Measurements from ENCODE around the gene FGF23.
"Not testable (repeated sequence)": the region's sequence is repeated elsewhere in the genome, so short reads cannot be mapped to it uniquely, and the experiment has no call there.

Gene FGF23

GRCh38 chr12:4412465-4412864, 33.0 kb upstream of the FGF23 start:
- no peak for DNase-seq (ENCODE audit: insufficient read length, low spot score)
- TF ChIP-seq TAF1 (IDR thresholded peaks at IDR 0.05; ENCODE audit: low read depth, low read length) (no peak), POLR2AphosphoS5 (IDR thresholded peaks at IDR 0.05; ENCODE audit: low read depth, low read length) (no peak), POLR2A (IDR thresholded peaks at IDR 0.05; ENCODE audit: low read depth, low read length) (no peak), POU2F2 (IDR thresholded peaks at IDR 0.05; ENCODE audit: low read depth, low read length) (no peak), SPI1 (IDR thresholded peaks at IDR 0.05; ENCODE audit: low read depth, low read length) (no peak), PAX5 (IDR thresholded peaks at IDR 0.05; ENCODE audit: insufficient read depth, low read length, severe bottlenecking) (no peak)
- FAIRE-seq: no peak

- FAIRE-seq: no peak
- no peak for DNase-seq (ENCODE audit: insufficient read length, low spot score)
- TF ChIP-seq SPI1 (IDR thresholded peaks at IDR 0.05; ENCODE audit: low read depth, low read length): no peak
- TF ChIP-seq POU2F2 (IDR thresholded peaks at IDR 0.05; ENCODE audit: low read depth, low read length): no peak
Observed at GRCh38 chr12:4412056-4412455, 32.5 kb upstream of the FGF23 start.

- no peak for FAIRE-seq
- no peak for DNase-seq (ENCODE audit: insufficient read length, low spot score)
- TF ChIP-seq PAX5 (IDR thresholded peaks at IDR 0.05; ENCODE audit: insufficient read depth, low read length, severe bottlenecking): no peak
- TF ChIP-seq POU2F2 (IDR thresholded peaks at IDR 0.05; ENCODE audit: low read depth, low read length): no peak
- TF ChIP-seq SPI1 (IDR thresholded peaks at IDR 0.05; ENCODE audit: low read depth, low read length): no peak
- no peak for TF ChIP-seq POLR2AphosphoS5 (IDR thresholded peaks at IDR 0.05; ENCODE audit: low read depth, low read length)
- no peak for TF ChIP-seq TAF1 (IDR thresholded peaks at IDR 0.05; ENCODE audit: low read depth, low read length)
- TF ChIP-seq POLR2A (IDR thresholded peaks at IDR 0.05; ENCODE audit: low read depth, low read length): no peak
Observed at GRCh38 chr12:4407136-4407535, 27.6 kb upstream of the FGF23 start.

GRCh38 chr12:4404877-4405637, 25.5 kb upstream of the FGF23 start:
- FAIRE-seq; DNase-seq (ENCODE audit: insufficient read length, low spot score): not testable (repeated sequence)

- FAIRE-seq (no peak), DNase-seq (ENCODE audit: insufficient read length, low spot score) (no peak)
- TF ChIP-seq SPI1 (IDR thresholded peaks at IDR 0.05; ENCODE audit: low read depth, low read length) (no peak), TAF1 (IDR thresholded peaks at IDR 0.05; ENCODE audit: low read depth, low read length) (no peak), POU2F2 (IDR thresholded peaks at IDR 0.05; ENCODE audit: low read depth, low read length) (no peak), POLR2A (IDR thresholded peaks at IDR 0.05; ENCODE audit: low read depth, low read length) (no peak), PAX5 (IDR thresholded peaks at IDR 0.05; ENCODE audit: insufficient read depth, low read length, severe bottlenecking) (no peak), POLR2AphosphoS5 (IDR thresholded peaks at IDR 0.05; ENCODE audit: low read depth, low read length) (no peak)
Observed at GRCh38 chr12:4402996-4403395, 23.5 kb upstream of the FGF23 start.

- DNase-seq (ENCODE audit: insufficient read length, low spot score): no peak
- FAIRE-seq: no peak
- TF ChIP-seq SPI1 (IDR thresholded peaks at IDR 0.05; ENCODE audit: low read depth, low read length) (no peak), TAF1 (IDR thresholded peaks at IDR 0.05; ENCODE audit: low read depth, low read length) (no peak), PAX5 (IDR thresholded peaks at IDR 0.05; ENCODE audit: insufficient read depth, low read length, severe bottlenecking) (no peak), POU2F2 (IDR thresholded peaks at IDR 0.05; ENCODE audit: low read depth, low read length) (no peak), POLR2A (IDR thresholded peaks at IDR 0.05; ENCODE audit: low read depth, low read length) (no peak), POLR2AphosphoS5 (IDR thresholded peaks at IDR 0.05; ENCODE audit: low read depth, low read length) (no peak)
Observed at GRCh38 chr12:4401117-4401516, 21.6 kb upstream of the FGF23 start.

GRCh38 chr12:4395818-4396217, 16.3 kb upstream of the FGF23 start:
- no peak for FAIRE-seq
- TF ChIP-seq PAX5 (IDR thresholded peaks at IDR 0.05; ENCODE audit: insufficient read depth, low read length, severe bottlenecking) (no peak), TAF1 (IDR thresholded peaks at IDR 0.05; ENCODE audit: low read depth, low read length) (no peak), POLR2AphosphoS5 (IDR thresholded peaks at IDR 0.05; ENCODE audit: low read depth, low read length) (no peak), POLR2A (IDR thresholded peaks at IDR 0.05; ENCODE audit: low read depth, low read length) (no peak), SPI1 (IDR thresholded peaks at IDR 0.05; ENCODE audit: low read depth, low read length) (no peak), POU2F2 (IDR thresholded peaks at IDR 0.05; ENCODE audit: low read depth, low read length) (no peak)

GRCh38 chr12:4393211-4393610, 13.7 kb upstream of the FGF23 start:
- DNase-seq (ENCODE audit: insufficient read length, low spot score) (no peak), FAIRE-seq (no peak)
- TF ChIP-seq SPI1 (IDR thresholded peaks at IDR 0.05; ENCODE audit: low read depth, low read length) (no peak), POU2F2 (IDR thresholded peaks at IDR 0.05; ENCODE audit: low read depth, low read length) (no peak), PAX5 (IDR thresholded peaks at IDR 0.05; ENCODE audit: insufficient read depth, low read length, severe bottlenecking) (no peak), TAF1 (IDR thresholded peaks at IDR 0.05; ENCODE audit: low read depth, low read length) (no peak), POLR2A (IDR thresholded peaks at IDR 0.05; ENCODE audit: low read depth, low read length) (no peak), POLR2AphosphoS5 (IDR thresholded peaks at IDR 0.05; ENCODE audit: low read depth, low read length) (no peak)

More at GRCh38 chr12:4395818-4396217, 16.3 kb upstream of the FGF23 start:
- DNase-seq (ENCODE audit: insufficient read length, low spot score): no peak

GRCh38 chr12:4392223-4392742, 12.8 kb upstream of the FGF23 start:
- FAIRE-seq (no peak), DNase-seq (ENCODE audit: insufficient read length, low spot score) (no peak)
- no peak for TF ChIP-seq TAF1 (IDR thresholded peaks at IDR 0.05; ENCODE audit: low read depth, low read length)

GRCh38 chr12:4388662-4389061, 9.2 kb upstream of the FGF23 start:
- FAIRE-seq: no peak

More at GRCh38 chr12:4388662-4389061, 9.2 kb upstream of the FGF23 start:
- no peak for TF ChIP-seq SPI1 (IDR thresholded peaks at IDR 0.05; ENCODE audit: low read depth, low read length)
- no peak for TF ChIP-seq POLR2A (IDR thresholded peaks at IDR 0.05; ENCODE audit: low read depth, low read length)
- no peak for TF ChIP-seq POU2F2 (IDR thresholded peaks at IDR 0.05; ENCODE audit: low read depth, low read length)
- no peak for TF ChIP-seq POLR2AphosphoS5 (IDR thresholded peaks at IDR 0.05; ENCODE audit: low read depth, low read length)
- no peak for TF ChIP-seq TAF1 (IDR thresholded peaks at IDR 0.05; ENCODE audit: low read depth, low read length)
- no peak for TF ChIP-seq PAX5 (IDR thresholded peaks at IDR 0.05; ENCODE audit: insufficient read depth, low read length, severe bottlenecking)
- DNase-seq (ENCODE audit: insufficient read length, low spot score): no peak

All from GM12891 (cell line).